NCI-H446 (cell line): ENCODE data around the gene CERK.

ENCODE experiments used
- DNase-seq, 2 experiments: peaks; one replicate each; lab custom pipeline; 2025; lab: John Stamatoyannopoulos, UW

CERK gene

GRCh38 chr22:46731246-46732040, 6.6 kb downstream of the CERK start:
- DNase-seq = no peak

DNA sequence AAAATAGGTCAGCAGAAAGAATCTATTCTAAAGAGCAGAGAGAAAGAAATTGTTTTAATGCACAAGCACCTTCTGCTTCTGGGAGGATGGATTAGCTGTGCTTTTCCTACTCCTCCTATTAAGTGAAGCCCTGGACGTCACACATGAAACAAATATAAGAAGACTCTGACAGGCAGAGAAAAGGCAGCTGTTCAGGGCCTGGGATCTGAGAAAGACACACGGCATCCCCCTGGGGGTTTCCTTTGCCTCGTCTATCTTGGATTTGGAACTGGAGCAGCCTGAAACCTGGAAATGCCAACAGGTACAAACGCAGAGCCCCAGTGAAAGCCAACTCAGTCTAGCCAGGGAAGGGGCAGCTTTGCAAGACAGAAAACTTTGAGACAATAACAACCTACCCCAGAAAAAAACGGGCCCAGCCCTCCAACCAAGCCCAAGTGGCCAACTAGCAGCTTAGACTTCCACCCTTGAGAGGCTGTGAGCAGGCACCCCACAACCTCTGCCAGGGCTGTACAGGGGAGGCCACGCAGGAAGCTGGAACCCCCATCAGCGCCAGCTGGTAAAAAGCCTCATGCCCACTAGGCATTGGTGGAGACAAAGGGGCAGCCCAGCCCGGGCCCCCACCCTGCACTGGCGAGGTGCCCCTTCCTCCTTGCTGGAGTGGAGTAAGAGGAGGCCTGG, 7.3 kb downstream of the CERK start:
- no peak for DNase-seq

GRCh38 chr22:46728470-46728869, 9.6 kb downstream of the CERK start:
- no peak for DNase-seq

DNA sequence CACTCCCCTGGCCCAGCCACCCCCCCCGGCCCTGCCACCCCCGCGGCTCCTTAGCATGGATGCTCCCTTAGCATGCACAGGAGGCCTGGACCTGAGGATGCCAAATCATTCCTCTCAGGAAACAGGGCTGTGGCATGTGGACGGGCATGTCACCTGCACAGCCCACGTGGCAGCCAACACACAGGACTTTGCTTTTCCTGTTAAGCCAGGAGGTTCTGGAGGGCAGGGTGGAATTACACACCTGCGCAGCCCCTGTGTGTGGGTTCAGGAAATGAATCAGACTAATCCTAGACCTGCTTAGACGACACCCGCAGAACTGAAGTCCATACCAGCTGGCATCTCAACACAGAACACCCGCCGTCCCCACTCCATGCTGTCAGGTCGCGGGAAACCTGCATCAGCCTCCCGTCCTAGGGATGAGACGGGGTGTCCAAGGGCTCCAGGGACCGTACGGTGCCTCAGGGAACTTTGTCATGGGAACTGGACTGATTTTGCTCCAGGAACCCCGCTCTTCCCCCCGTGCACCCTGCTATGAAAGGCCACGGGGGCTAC, 10.2 kb downstream of the CERK start:
- DNase-seq = no peak

DNA sequence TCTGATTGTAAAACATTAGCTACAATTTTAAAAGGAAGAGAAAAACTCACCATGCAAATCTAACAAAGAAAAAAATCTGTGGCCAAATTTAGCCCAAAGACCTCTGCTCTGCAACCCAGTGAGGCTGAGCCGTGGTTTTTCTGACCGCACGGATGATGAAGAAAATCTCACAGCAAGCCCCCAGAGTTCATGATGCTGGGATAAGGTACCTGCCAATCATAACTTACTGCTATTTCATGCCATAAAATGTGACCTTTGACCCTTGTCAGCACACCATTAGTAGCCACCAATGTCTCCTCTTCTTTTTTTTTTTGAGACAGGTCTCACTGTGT, 11.1 kb downstream of the CERK start:
- no peak for DNase-seq

DNA sequence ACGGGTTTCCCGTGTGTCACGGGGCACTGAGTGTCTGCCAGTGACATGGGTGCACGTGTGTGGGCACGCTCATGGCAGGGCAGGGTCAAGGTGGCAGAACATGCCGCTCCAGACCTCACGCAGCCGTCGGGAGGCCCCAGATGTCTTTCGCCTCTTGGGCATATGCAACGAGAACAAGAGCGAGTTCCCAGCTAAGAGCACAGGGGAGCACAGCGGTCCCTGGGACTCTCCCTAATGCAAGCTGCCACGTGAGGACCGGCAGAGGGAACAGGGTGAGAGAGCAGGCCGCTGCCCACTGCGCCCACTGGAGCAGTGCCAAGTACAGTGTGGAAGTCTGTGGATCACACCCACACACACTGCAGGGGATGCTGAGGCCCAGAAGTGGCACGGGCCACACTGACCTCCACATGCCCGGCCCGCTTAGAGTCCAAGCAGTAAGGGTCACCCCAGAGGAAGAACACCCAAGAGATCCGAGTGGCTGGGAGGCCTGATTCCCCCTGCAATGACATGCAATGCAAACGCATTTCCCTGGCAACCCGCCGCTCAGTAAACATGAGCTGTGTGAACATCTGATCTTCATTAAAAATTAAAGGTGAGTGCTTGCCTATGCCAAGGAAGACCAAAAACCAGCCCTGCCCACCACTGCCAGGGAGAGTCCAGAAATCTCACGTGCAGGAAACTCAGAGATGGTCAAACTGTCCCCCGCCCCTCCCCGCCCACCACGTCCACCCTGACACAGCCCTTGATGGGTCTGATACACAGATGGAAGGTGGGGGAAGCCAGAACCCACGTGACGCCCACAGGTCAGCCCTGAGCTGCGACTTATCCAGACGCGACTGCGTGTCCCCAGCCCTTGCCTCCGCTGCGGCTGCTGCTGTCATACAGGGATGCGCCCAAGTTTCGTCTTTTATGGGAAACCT, 11.7 kb downstream of the CERK start:
- DNase-seq = peak in 1 of 2 experiments; percentile 47

DNA sequence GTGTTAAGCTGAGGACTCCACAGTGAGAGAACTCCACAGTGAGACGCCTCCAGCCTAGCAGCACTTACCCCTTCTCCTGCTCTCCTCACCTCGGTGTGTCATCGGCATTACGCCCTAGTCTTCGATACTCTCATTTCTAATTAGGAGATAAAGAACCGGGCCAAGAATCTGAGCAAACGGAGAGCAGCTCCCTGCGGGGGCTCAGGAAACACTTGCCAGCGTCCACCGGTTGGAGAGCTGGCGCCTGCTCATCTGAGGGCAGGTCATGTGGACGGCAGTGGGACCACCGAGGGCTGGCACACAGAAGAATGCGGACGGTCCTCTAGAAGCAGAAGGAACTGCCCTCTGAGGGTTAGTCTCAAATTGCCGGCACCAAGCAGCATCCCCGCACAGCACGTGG, 13.0 kb downstream of the CERK start:
- no peak for DNase-seq

GRCh38 chr22:46723882-46724281, 14.2 kb downstream of the CERK start:
- no peak for DNase-seq

DNA sequence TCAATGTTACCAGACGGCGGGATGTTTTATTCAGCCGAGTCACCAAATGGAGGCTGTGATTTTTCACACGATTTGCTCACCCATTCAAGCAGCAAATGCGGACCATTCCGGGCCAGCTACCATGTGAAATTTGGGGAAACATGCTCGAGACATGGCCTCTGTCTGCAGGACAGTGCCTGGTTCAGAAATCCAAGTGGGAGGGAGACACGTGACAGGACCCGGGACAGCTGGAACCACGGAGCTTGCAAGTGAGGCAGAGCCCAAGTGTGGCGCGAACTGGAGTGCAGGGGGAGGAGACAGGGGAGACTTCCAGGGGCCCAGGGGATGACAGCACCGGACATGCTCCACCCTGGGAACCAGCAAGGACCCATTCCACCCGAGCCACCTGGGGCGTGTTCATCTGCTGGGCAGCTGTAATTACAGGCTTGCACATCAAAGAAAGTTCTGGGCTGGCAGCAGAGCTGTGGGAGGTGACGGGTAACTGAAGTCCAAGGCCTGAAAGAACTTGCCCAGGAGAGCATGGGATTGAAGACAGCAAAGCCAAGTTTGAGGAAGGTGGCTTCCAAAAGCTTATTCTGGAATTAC, 16.5 kb downstream of the CERK start:
- DNase-seq = no peak

DNA sequence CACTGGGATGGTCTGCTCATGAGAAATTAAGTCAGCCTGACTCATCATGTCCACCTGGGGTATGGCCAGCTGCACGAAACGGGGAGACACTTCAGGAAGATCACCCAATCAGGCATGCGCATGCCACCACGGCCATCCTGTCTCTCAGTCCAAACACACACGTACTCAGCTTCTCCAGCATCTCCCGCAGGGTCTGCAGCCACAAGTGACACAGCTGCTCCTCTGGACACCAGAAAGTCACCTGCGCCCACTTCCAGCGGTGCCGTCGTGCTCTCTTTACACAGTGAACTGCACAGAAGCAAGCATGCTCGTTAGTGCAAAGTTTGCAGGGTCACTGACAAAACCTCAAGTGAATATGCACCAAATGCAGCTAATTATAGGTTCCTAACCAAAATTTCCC, 18.1 kb downstream of the CERK start:
- DNase-seq = no peak

- DNase-seq = no peak
These were observed 23.5 kb downstream of the CERK start for GRCh38 chr22:46714550-46714949.

DNA sequence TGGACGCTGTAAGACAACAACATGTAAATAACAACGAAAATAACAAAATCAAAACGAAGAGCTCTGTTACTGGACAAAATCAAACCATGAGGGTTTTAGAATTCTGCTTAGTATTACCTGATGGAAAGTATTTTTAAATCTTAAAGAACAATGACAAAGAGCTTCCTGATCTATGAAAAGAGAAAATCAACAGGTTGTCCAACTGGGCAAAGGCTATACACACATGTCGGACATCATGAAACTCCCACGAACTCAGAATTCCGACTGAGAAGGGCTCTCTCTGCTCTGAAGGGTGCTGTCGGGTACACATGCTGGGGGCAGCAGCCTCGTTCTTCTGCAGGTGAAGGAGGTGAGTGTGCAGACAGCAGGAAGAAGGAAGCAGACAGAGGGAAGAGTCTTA, 25.8 kb downstream of the CERK start:
- no peak for DNase-seq

DNA sequence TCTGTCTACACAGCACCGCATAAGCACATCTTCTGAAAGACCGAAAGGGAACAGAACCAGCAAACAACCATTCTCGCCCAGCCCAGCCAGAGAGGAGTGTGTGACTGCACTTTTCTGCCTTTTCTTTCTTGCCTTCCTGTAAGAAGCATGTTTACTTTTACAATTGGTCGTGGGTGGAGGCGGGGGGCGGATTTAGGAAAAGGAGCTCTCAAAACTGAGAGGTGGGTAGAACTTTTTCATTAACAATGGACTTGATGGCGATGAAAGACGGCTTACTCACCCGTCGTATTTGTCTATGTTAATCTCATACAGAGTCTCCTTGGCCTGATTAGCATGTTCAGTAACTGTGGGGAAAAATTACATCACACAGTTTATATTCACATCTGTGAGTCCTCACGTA, 27.2 kb downstream of the CERK start:
- no peak for DNase-seq

GRCh38 chr22:46708766-46709330, 29.2 kb downstream of the CERK start:
- no peak for DNase-seq

DNA sequence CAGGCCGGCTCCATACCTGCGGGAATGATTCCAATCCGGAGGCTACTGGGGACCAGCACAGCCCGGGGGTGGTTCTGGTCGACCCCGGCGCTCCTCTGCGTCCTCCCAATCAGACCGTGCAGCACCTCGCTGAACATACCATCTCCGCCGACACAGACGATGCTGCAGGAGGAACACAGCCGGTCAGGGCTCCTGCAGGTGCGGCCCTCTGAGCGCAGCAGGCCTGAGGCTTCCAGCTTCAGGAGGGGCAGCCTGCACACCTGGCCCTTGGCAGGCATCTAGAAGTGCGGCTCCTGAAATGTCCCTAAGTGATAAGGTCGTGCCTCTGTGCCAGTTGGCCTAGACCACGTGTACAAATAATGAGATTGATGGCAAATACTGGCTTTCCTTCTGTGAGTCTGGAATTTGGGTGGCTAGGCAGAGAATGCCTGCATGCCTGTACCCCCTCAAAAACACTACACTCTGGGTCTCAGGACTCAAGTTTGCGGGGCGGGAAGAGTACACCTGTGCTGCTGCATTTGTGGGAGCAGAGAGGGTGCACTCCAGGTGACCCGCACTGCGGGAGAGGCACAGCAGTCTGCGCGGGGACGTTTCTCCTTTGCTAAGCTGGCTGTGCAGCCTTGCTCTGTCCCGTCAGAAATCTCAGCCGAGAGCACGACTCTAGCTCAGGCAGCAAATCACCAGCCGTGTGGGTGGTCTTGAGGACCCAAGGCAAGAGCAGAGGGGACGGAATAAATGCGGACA, 30.1 kb downstream of the CERK start:
- no peak for DNase-seq

DNA sequence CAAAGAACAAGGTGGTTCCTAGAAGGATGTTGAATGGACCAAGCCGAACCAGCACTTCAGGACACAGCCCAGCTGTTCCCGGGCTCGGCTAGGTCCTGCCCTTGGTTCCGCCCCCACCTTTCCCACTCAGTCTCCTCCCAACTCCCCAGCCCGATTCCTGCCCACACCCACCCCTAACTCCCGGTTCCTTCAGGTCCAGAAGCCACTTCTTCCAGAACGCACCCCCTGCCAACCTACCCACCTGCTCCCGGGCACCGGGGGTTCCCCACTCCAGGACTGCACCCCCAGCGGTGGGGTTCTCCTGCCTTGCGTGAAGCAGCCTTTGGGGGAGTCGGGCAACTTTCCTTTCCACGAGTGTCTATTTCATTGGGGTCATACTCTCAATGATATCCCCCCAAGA, 30.7 kb downstream of the CERK start:
- no peak for DNase-seq

DNA sequence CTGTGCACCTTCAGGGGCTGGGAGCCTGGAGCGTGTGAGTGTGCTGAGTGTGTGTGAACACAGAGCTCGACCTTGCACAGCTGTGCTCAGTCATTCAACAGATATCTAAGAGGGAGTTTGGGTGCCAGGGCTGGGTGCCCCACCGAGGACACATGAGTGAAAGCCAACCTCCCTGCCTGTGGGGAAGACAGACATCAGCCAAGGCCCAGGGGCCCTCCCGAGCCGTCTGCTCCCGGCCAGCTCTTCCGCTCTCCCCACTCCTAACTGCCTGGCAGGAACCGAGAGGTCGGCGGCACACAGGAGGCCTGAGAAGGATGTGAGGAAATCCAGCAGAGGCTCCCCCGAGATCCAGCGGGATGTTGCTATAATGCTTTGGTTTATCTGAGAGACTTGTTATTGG, 32.0 kb downstream of the CERK start:
- DNase-seq = no peak

- DNase-seq = no peak
These were observed 34.1 kb downstream of the CERK start for GRCh38 chr22:46703996-46704370.

DNA sequence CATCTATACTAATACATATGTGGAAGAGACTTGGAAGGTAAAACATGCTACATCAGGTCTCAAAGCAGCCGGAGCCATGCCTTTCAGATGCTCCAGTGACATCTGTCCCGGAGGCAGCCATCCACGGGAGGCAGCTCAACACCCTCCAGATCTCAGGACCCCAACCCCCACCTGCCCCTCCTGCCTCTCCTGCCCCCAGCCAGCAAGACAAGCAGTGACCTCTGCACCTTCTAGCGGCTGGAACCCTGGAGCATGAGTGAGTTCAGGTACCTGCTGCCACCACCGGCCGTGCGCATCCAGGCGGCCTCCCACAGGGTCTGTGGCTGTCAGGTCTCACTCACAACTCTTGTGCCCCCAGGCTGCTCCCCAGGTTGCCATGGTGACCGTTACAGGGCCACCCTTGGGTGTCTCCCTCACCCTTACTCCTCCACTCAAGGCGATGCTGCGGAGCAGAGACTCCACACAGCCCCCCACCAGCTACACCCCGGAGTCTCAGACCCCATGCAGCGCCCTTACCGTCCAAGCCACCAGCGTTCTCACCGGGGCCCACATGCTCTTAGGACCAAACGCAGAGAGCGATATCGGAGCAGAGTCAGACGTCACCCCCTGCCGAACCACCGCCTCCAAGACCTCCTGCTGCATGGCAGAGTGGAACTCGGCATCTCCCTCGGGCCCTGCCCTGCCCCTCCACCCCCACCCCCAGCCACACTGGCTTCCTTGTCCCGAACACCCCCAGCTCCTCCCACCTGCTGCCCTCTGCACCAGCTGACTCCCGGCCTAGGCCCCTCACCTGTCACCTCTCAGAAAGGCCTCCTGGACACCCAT, 34.7 kb downstream of the CERK start:
- no peak for DNase-seq

DNA sequence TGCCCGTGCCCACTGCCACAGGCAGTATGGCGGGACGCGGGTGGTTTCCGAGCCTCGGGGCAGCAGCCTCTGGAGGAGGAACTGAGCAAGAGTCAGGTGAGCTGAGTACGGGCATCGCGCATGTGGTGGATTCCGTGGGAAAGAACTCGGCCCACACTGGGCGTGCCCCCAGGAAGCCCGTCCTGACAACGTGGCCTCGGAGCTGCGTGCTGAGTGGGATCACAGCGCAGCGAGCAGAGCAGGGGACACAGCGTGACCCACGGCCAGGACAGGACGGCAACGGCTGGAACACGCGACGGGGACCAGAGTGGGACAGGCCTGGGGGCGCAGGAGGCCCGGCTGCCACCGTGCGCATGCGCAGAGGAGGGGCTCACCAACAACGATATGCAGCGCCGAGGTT, 36.8 kb downstream of the CERK start:
- DNase-seq = no peak
